Body of pancreas (tissue), 4 donors: ENCODE measurements around the gene TRMT11. TPM values are rescaled to one million over a fixed set of nuclear protein-coding genes. Genes with fewer than 3 reads are reported as not detected.

ENCODE experiments used
- ATAC-seq: fragments of 150-250 bp; one replicate; pipeline ENCODE4 v1.9.1; 2016
- DNase-seq, 4 donors: peaks; one replicate each; pipeline ENCODE4 v3.0.0-alpha.2; 2019
- H3K27ac ChIP-seq, 4 donors: fragments of 200-600 bp; sonication (generic); 1 replicate in 3 of 4; 2 replicates in 1 of 4; pipeline versions ENCODE4 v1.5.1 to v1.6.1; 2016 to 2019; ENCODE audit warnings: mild to moderate bottlenecking in 1 of 4, mixed read lengths in 1 of 4, moderate library complexity in 1 of 4
- H3K27me3 ChIP-seq, 2 donors: fragments of 200-600 bp; sonication (generic); one replicate each; pipeline ENCODE4 v1.6.0; 2016; ENCODE audit warnings: mild to moderate bottlenecking in 1 of 2
- H3K36me3 ChIP-seq, 2 donors: fragments of 200-600 bp; sonication (generic); replicated peaks in 1 of 2; 2 replicates each; pipeline ENCODE4 v1.5.1; 2016; ENCODE audit warnings: low read depth in 2 of 2; ENCODE audit not compliant: insufficient read depth in 1 of 2
- H3K4me1 ChIP-seq: fragments of 200-600 bp; sonication (generic); one replicate; pipeline ENCODE4 v1.6.0; 2016
- H3K4me3 ChIP-seq, 2 donors: fragments of 200-600 bp; sonication (generic); 1 replicate in 1 of 2; 2 replicates in 1 of 2; pipeline ENCODE4 v1.5.1; 2016 to 2019
- H3K9me3 ChIP-seq, 3 donors: fragments of 200-600 bp; sonication (generic); 1 replicate in 2 of 3; 2 replicates in 1 of 3; pipeline ENCODE4 v1.5.1; 2016
- POLR2A ChIP-seq, 3 donors: fragments of 450-650 bp; IDR thresholded peaks; one replicate each; pipeline ENCODE4 v1.6.1; 2016; ENCODE audit warnings: antibody characterized with exemption in 3 of 3, mild to moderate bottlenecking in 2 of 3
- WGBS, 2 donors: methylation state at CpG; one replicate each; pipeline ENCODE4 v1.1.5; 2017; 5-methylcytosine and 5-hydroxymethylcytosine counted together
- intact Hi-C: fragments of 100-400 bp; cut with DNase I; formaldehyde crosslinking; loops from one replicate; pipeline ENCODE4 v1.15.1; 2023
- total RNA-seq, 2 donors: library from RNA; depleted of rRNA; stranded (reverse); fragments of >200 nt; gene quantifications; one replicate each; pipeline ENCODE4 v1.1.0, GENCODE V29; 2016
- TF ChIP-seq, protein P1 (sequence below), 7 experiments: fragments of 450-650 bp in 4 of 7; fragments of 200-600 bp in 3 of 7; sonication (generic) in 3 of 7; IDR thresholded peaks; one replicate each; pipeline ENCODE4 v1.5.1; 2016 to 2019; ENCODE audit warnings: antibody characterized with exemption in 7 of 7

TRMT11 gene
- total RNA-seq, 2 donors from 2014 or later: 26.5 to 26.7 TPM

DNA sequence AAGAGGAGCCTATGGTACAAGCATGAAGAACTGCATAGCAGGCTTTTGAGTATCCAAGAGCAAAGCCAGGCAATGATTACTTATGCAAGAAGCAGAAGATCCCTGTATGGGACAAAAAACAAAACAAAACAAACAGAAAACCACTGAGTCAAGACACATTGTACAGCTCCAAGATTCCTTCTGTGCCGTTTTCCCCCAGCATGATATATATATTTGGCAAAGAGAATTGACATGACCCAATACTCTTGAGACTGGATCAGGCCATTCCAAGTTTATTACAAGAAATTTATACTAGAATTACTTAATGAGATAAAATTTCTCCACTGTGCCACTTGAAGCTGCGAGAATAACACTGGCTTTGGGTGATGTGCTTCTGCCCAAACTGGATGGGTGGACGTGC, 65.5 kb downstream of the TRMT11 start:
- Histone ChIP-seq H3K9me3 (no peaks in the 10 kb centered on the region), H3K27me3 (no peaks in the 10 kb centered on the region), H3K4me1 (peaks cover 17% of the 10 kb centered on the region), H3K27ac (no peak overlapping the region), H3K4me3 (no peak overlapping the region), H3K36me3 (no peaks in the 10 kb centered on the region)
- 91 to 93% methylated on average over 3 of the region's 3 CpGs for WGBS, 2 donors
- DNase-seq (no peak), ATAC-seq (no peak)
- intact Hi-C loops: no loop called here
- no peak for TF ChIP-seq POLR2A (IDR thresholded peaks at IDR 0.05)
- TF ChIP-seq, protein P1, sequence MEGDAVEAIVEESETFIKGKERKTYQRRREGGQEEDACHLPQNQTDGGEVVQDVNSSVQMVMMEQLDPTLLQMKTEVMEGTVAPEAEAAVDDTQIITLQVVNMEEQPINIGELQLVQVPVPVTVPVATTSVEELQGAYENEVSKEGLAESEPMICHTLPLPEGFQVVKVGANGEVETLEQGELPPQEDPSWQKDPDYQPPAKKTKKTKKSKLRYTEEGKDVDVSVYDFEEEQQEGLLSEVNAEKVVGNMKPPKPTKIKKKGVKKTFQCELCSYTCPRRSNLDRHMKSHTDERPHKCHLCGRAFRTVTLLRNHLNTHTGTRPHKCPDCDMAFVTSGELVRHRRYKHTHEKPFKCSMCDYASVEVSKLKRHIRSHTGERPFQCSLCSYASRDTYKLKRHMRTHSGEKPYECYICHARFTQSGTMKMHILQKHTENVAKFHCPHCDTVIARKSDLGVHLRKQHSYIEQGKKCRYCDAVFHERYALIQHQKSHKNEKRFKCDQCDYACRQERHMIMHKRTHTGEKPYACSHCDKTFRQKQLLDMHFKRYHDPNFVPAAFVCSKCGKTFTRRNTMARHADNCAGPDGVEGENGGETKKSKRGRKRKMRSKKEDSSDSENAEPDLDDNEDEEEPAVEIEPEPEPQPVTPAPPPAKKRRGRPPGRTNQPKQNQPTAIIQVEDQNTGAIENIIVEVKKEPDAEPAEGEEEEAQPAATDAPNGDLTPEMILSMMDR (IDR thresholded peaks at IDR 0.05): no peak

DNA sequence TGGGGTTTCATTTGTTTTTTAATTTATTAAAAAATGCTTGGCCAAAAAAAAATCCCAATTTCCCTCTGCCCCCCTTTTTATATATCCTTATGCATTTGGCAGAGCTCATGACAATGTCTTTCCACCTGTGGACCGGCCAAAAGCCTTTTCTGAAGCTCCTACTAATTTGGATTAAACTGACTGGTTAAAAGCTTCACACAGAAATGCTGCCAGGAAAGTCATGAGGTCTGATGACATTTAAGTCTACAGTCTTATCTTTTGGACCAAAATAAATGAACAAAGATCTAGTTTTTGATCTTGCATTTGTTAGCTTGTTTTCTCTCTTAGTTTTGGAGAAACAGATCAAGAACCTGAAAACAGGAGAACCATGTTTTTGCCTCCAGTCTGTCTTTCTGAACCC, 66.1 kb downstream of the TRMT11 start:
- Histone ChIP-seq H3K36me3 (no peaks in the 10 kb centered on the region), H3K27me3 (no peaks in the 10 kb centered on the region), H3K27ac (no peak overlapping the region), H3K9me3 (no peaks in the 10 kb centered on the region), H3K4me1 (peaks cover 17% of the 10 kb centered on the region), H3K4me3 (no peak overlapping the region)
- ATAC-seq (no peak), DNase-seq (no peak)
- intact Hi-C loops: no loop called here
- TF ChIP-seq, protein P1 (IDR thresholded peaks at IDR 0.05): no peak
- 52 to 83% methylated on average over 1 of the region's 1 CpG for WGBS, 2 donors

DNA sequence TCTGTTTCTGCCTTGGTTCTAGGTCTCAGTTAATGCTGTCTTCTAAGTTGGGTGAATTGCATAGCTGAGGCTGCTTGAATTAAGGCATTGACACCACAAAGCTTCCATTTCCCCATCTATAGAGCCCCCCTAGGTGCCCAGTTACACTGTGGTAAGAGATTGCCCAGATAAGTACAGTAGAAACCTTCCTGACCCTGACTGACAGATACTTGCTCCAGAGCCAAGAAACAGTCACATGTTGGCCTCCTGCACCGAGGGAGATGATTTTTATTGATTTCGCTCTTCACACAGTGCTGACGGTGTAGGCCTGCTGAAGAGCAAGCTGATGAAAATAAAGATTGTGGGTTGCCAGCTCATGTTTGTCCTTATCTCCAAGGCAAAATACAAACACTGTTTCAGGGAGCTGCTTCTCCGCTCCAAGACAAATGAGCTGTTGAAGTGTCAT, 67.9 kb downstream of the TRMT11 start:
- peak; percentile 79 for ATAC-seq
- intact Hi-C loops: no loop called here
- H3K4me3 ChIP-seq: no peak overlapping the region
- TF ChIP-seq, protein P1 (IDR thresholded peaks at IDR 0.05): no peak
- no peak for TF ChIP-seq POLR2A (IDR thresholded peaks at IDR 0.05)
- 34 to 44% methylated on average over 4 of the region's 4 CpGs for WGBS, 2 donors
- peak overlapping the region in 2 of 4 donors; percentile 7 to 52 for H3K27ac ChIP-seq
- H3K27me3 ChIP-seq: no peaks in the 10 kb centered on the region
- peak in 3 of 4 donors; percentile 19 to 46 (median 24) for DNase-seq
- peaks cover 17% of the 10 kb centered on the region for H3K4me1 ChIP-seq
- H3K9me3 ChIP-seq: no peaks in the 10 kb centered on the region
- no peaks in the 10 kb centered on the region for H3K36me3 ChIP-seq

DNA sequence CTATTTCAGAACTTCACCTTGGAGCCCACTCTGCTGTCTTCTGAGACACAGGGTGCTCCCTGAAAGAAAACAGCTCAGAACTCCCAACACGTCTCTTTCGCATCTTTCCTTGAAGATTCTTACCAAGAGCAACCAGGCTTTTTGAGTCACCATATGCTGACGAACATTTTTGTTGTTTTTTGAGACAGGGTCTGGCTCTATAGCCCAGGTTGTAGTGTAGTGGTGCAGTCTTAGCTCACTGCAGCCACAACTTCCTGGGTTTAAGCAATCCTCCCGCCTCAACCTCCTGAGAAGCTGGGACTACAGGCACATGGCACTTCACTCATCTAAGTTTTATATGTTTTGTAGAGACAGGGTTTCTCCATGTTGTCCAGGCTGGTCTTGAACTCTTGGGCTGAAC, 68.5 kb downstream of the TRMT11 start:
- no peaks in the 10 kb centered on the region for H3K27me3 ChIP-seq
- H3K36me3 ChIP-seq: no peaks in the 10 kb centered on the region
- intact Hi-C loops: no loop called here
- H3K4me1 ChIP-seq: peaks cover 17% of the 10 kb centered on the region
- H3K9me3 ChIP-seq: no peaks in the 10 kb centered on the region
- TF ChIP-seq, protein P1 (IDR thresholded peaks at IDR 0.05): no peak
- no peak for TF ChIP-seq POLR2A (IDR thresholded peaks at IDR 0.05)
- H3K27ac ChIP-seq: peak overlapping the region in 2 of 4 donors; percentile 7 to 42
- no peak overlapping the region for H3K4me3 ChIP-seq
- ATAC-seq (peak; percentile 13), DNase-seq (no peak)
- 76 to 85% methylated on average over 4 of the region's 4 CpGs for WGBS, 2 donors

DNA sequence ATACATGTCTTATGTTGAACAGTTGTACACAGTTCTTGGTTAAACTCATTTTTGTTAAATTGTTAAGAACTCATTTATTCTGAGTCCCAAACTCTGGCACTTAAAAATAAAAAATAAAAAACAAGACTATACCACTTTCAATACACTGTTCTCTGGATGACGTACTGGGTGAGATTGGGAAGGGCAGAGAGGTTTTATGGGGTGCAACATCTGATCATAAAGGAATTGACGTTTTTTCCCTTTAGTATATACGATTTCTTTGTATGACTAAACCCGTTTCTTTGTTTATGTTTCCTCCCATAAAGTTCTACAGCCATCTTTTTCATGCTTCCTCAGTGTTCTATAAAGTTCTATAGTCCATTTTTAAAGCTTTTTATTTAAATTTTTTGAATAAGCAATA, 69.1 kb downstream of the TRMT11 start:
- no peak for ATAC-seq
- Histone ChIP-seq H3K4me3 (no peak overlapping the region), H3K4me1 (peaks cover 17% of the 10 kb centered on the region), H3K27ac (no peak overlapping the region), H3K9me3 (no peaks in the 10 kb centered on the region), H3K27me3 (no peaks in the 10 kb centered on the region), H3K36me3 (no peaks in the 10 kb centered on the region)
- intact Hi-C loops: no loop called here
- TF ChIP-seq, protein P1 (IDR thresholded peaks at IDR 0.05): no peak
- no peak for TF ChIP-seq POLR2A (IDR thresholded peaks at IDR 0.05)
- no peak for DNase-seq
- WGBS, 2 donors: 90 to 93% methylated on average over 4 of the region's 4 CpGs
